Measurements from ENCODE around the gene HBB.
"Not testable (repeated sequence)": the region's sequence is repeated elsewhere in the genome, so short reads cannot be mapped to it uniquely, and the experiment has no call there.

Gene HBB

DNA sequence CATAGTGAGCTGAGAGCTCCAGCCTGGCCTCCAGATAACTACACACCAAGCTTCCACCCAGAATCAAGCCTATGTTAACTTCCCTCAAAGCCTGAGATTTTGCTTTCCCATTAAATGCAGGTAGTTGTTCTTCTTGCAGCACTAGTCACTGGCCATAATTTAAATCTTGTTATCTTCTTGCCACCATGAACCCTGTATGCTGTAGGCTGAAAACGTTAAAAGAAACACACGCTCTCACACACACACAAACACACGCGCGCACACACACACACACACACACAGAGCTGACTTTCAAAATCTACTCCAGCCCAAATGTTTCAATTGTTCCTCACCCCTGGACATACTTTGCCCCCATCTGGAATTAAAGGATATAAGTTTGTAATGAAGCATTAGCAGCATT lies 26.6 kb upstream of the HBB start:
- not testable (repeated sequence) for H3K9me3 ChIP-seq (replicated peaks in 1 of 2; ENCODE audit: control insufficient read depth in 2 of 2, insufficient read depth in 1 of 2, low read depth in 1 of 2, low read length in 2 of 2); H3K9ac ChIP-seq (ENCODE audit: low read depth, low read length, poor library complexity); H3K23ac ChIP-seq (ENCODE audit: low read depth, low read length, poor library complexity); H3K18ac ChIP-seq (ENCODE audit: low read length); H2BK12ac ChIP-seq (ENCODE audit: low read length); H2AK5ac ChIP-seq (ENCODE audit: low read depth, low read length); DNase-seq (ENCODE audit: low spot score); H3K4me3 ChIP-seq (ENCODE audit: low read length in 2 of 2); H3K14ac ChIP-seq (ENCODE audit: low read length); H2AFZ ChIP-seq (ENCODE audit: low read length); H3K4me1 ChIP-seq (ENCODE audit: control insufficient read depth in 2 of 2, insufficient read depth in 1 of 2, low read depth in 1 of 2, low read length in 2 of 2); H3K4me2 ChIP-seq (ENCODE audit: insufficient read depth, low read length, poor library complexity, severe bottlenecking); H2BK15ac ChIP-seq (ENCODE audit: low read length); H4K91ac ChIP-seq (ENCODE audit: low read depth, low read length, poor library complexity); H3K4ac ChIP-seq (ENCODE audit: low read length); H3K27me3 ChIP-seq (ENCODE audit: control insufficient read depth in 3 of 3, insufficient read depth in 3 of 3, low read depth in 1 of 3, low read length in 3 of 3); H3K27ac ChIP-seq (replicated peaks; ENCODE audit: low read length); H2BK120ac ChIP-seq (ENCODE audit: low read depth, low read length); H3K36me3 ChIP-seq (replicated peaks in 1 of 2; ENCODE audit: control insufficient read depth in 2 of 2, insufficient read depth in 2 of 2, low read length in 2 of 2); H2BK5ac ChIP-seq (ENCODE audit: low read length); H4K8ac ChIP-seq (ENCODE audit: low read depth, low read length); H3K79me1 ChIP-seq (ENCODE audit: low read depth, low read length)
- 96% methylated on average over 4 of the region's 5 CpGs; no CpG with 5 or more reads in 1 of the 2 donors for WGBS, 2 donors (ENCODE audit: extremely low coverage in 2 of 2, insufficient read length in 2 of 2, insufficient replicate concordance in 1 of 2)

GRCh38 chr11:5252919-5253265 lies 26.0 kb upstream of the HBB start:
- Histone ChIP-seq H2BK5ac (ENCODE audit: low read length) (no peak overlapping the region), H3K27me3 (ENCODE audit: control insufficient read depth in 3 of 3, insufficient read depth in 3 of 3, low read depth in 1 of 3, low read length in 3 of 3) (no peaks in the 10 kb centered on the region), H4K91ac (ENCODE audit: low read depth, low read length, poor library complexity) (no peak overlapping the region), H3K4ac (ENCODE audit: low read length) (no peak overlapping the region), H3K4me1 (ENCODE audit: control insufficient read depth in 2 of 2, insufficient read depth in 1 of 2, low read depth in 1 of 2, low read length in 2 of 2) (no peaks in the 10 kb centered on the region), H3K4me3 (ENCODE audit: low read length in 2 of 2) (no peak overlapping the region), H3K9me3 (replicated peaks in 1 of 2; ENCODE audit: control insufficient read depth in 2 of 2, insufficient read depth in 1 of 2, low read depth in 1 of 2, low read length in 2 of 2) (no peaks in the 10 kb centered on the region), H2BK120ac (ENCODE audit: low read depth, low read length) (no peak overlapping the region), H3K4me2 (ENCODE audit: insufficient read depth, low read length, poor library complexity, severe bottlenecking) (no peak overlapping the region), H2BK15ac (ENCODE audit: low read length) (no peak overlapping the region), H3K36me3 (replicated peaks in 1 of 2; ENCODE audit: control insufficient read depth in 2 of 2, insufficient read depth in 2 of 2, low read length in 2 of 2) (no peaks in the 10 kb centered on the region), H3K23ac (ENCODE audit: low read depth, low read length, poor library complexity) (no peak overlapping the region), H2AK5ac (ENCODE audit: low read depth, low read length) (no peak overlapping the region), H3K14ac (ENCODE audit: low read length) (no peak overlapping the region), H3K27ac (replicated peaks; ENCODE audit: low read length) (no peak overlapping the region), H3K18ac (ENCODE audit: low read length) (no peak overlapping the region), H2BK12ac (ENCODE audit: low read length) (no peak overlapping the region), H3K79me1 (ENCODE audit: low read depth, low read length) (no peaks in the 10 kb centered on the region), H3K9ac (ENCODE audit: low read depth, low read length, poor library complexity) (no peak overlapping the region), H4K8ac (ENCODE audit: low read depth, low read length) (no peak overlapping the region), H2AFZ (ENCODE audit: low read length) (no peak overlapping the region)
- WGBS, 2 donors (ENCODE audit: extremely low coverage in 2 of 2, insufficient read length in 2 of 2, insufficient replicate concordance in 1 of 2) = no CpG with 5 or more reads among the region's 1 CpG
- DNase-seq (ENCODE audit: low spot score) = no peak

- Histone ChIP-seq H4K8ac (ENCODE audit: low read depth, low read length) (no peak overlapping the region), H3K9ac (ENCODE audit: low read depth, low read length, poor library complexity) (no peak overlapping the region), H3K4me3 (ENCODE audit: low read length in 2 of 2) (no peak overlapping the region), H2AK5ac (ENCODE audit: low read depth, low read length) (no peak overlapping the region), H2BK15ac (ENCODE audit: low read length) (no peak overlapping the region), H2AFZ (ENCODE audit: low read length) (no peak overlapping the region), H3K9me3 (replicated peaks in 1 of 2; ENCODE audit: control insufficient read depth in 2 of 2, insufficient read depth in 1 of 2, low read depth in 1 of 2, low read length in 2 of 2) (no peaks in the 10 kb centered on the region), H3K4me1 (ENCODE audit: control insufficient read depth in 2 of 2, insufficient read depth in 1 of 2, low read depth in 1 of 2, low read length in 2 of 2) (no peaks in the 10 kb centered on the region), H3K4ac (ENCODE audit: low read length) (no peak overlapping the region), H3K4me2 (ENCODE audit: insufficient read depth, low read length, poor library complexity, severe bottlenecking) (no peak overlapping the region), H2BK5ac (ENCODE audit: low read length) (no peak overlapping the region), H4K91ac (ENCODE audit: low read depth, low read length, poor library complexity) (no peak overlapping the region), H3K36me3 (replicated peaks in 1 of 2; ENCODE audit: control insufficient read depth in 2 of 2, insufficient read depth in 2 of 2, low read length in 2 of 2) (no peaks in the 10 kb centered on the region), H3K27me3 (ENCODE audit: control insufficient read depth in 3 of 3, insufficient read depth in 3 of 3, low read depth in 1 of 3, low read length in 3 of 3) (no peaks in the 10 kb centered on the region), H3K18ac (ENCODE audit: low read length) (no peak overlapping the region), H3K27ac (replicated peaks; ENCODE audit: low read length) (no peak overlapping the region), H2BK12ac (ENCODE audit: low read length) (no peak overlapping the region), H3K79me1 (ENCODE audit: low read depth, low read length) (no peaks in the 10 kb centered on the region), H3K23ac (ENCODE audit: low read depth, low read length, poor library complexity) (no peak overlapping the region), H3K14ac (ENCODE audit: low read length) (no peak overlapping the region), H2BK120ac (ENCODE audit: low read depth, low read length) (no peak overlapping the region)
- no CpG with 5 or more reads among the region's 9 CpGs for WGBS, 2 donors (ENCODE audit: extremely low coverage in 2 of 2, insufficient read length in 2 of 2, insufficient replicate concordance in 1 of 2)
- DNase-seq (ENCODE audit: low spot score) = no peak
These were observed 25.5 kb upstream of the HBB start for GRCh38 chr11:5252192-5252918.

DNA sequence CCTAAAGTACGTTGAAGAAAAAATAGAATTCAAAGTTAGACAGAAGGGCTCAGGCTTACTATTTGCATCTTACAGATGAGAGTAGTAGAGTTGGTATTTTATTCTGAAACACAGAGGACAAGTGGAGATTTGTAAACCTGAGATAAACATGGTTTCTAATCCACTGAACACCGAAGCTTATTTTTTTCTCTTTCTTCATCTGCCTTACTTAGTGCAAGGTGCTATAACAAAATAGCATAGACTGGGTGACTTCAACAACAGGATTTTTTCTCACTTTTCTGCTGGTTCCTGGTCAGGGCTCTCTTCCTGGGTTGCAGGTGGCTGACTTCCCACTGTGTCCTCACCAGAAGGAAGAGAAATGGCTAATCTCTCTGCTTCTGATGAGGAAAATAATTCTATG lies 24.9 kb upstream of the HBB start:
- no peaks in the 10 kb centered on the region for H3K79me1 ChIP-seq (ENCODE audit: low read depth, low read length)
- H2AFZ ChIP-seq (ENCODE audit: low read length) = no peak overlapping the region
- H3K23ac ChIP-seq (ENCODE audit: low read depth, low read length, poor library complexity) = no peak overlapping the region
- H3K27me3 ChIP-seq (ENCODE audit: control insufficient read depth in 3 of 3, insufficient read depth in 3 of 3, low read depth in 1 of 3, low read length in 3 of 3) = no peaks in the 10 kb centered on the region
- H2BK5ac ChIP-seq (ENCODE audit: low read length) = no peak overlapping the region
- no peak overlapping the region for H4K91ac ChIP-seq (ENCODE audit: low read depth, low read length, poor library complexity)
- no peak overlapping the region for H3K4me2 ChIP-seq (ENCODE audit: insufficient read depth, low read length, poor library complexity, severe bottlenecking)
- H3K9me3 ChIP-seq (replicated peaks in 1 of 2; ENCODE audit: control insufficient read depth in 2 of 2, insufficient read depth in 1 of 2, low read depth in 1 of 2, low read length in 2 of 2) = no peaks in the 10 kb centered on the region
- no peak overlapping the region for H3K14ac ChIP-seq (ENCODE audit: low read length)
- H4K8ac ChIP-seq (ENCODE audit: low read depth, low read length) = no peak overlapping the region
- no peak overlapping the region for H2BK15ac ChIP-seq (ENCODE audit: low read length)
- no peak overlapping the region for H2BK12ac ChIP-seq (ENCODE audit: low read length)
- no peak overlapping the region for H3K4ac ChIP-seq (ENCODE audit: low read length)
- no CpG with 5 or more reads among the region's 2 CpGs for WGBS, 2 donors (ENCODE audit: extremely low coverage in 2 of 2, insufficient read length in 2 of 2, insufficient replicate concordance in 1 of 2)
- DNase-seq (ENCODE audit: low spot score) = no peak
- no peaks in the 10 kb centered on the region for H3K36me3 ChIP-seq (replicated peaks in 1 of 2; ENCODE audit: control insufficient read depth in 2 of 2, insufficient read depth in 2 of 2, low read length in 2 of 2)
- no peaks in the 10 kb centered on the region for H3K4me1 ChIP-seq (ENCODE audit: control insufficient read depth in 2 of 2, insufficient read depth in 1 of 2, low read depth in 1 of 2, low read length in 2 of 2)
- no peak overlapping the region for H3K4me3 ChIP-seq (ENCODE audit: low read length in 2 of 2)
- no peak overlapping the region for H2AK5ac ChIP-seq (ENCODE audit: low read depth, low read length)
- H2BK120ac ChIP-seq (ENCODE audit: low read depth, low read length) = no peak overlapping the region
- H3K9ac ChIP-seq (ENCODE audit: low read depth, low read length, poor library complexity) = no peak overlapping the region
- H3K18ac ChIP-seq (ENCODE audit: low read length) = no peak overlapping the region
- H3K27ac ChIP-seq (replicated peaks; ENCODE audit: low read length) = no peak overlapping the region

Data from neuronal stem cell (in vitro differentiated cells).